ENCODE results near the gene MAP7D1. TPM values are rescaled to one million over a fixed set of nuclear protein-coding genes. Genes with fewer than 3 reads are reported as not detected.

Gene MAP7D1
- total RNA-seq, 1 experiment from 2014 or later, result 212 TPM

DNA sequence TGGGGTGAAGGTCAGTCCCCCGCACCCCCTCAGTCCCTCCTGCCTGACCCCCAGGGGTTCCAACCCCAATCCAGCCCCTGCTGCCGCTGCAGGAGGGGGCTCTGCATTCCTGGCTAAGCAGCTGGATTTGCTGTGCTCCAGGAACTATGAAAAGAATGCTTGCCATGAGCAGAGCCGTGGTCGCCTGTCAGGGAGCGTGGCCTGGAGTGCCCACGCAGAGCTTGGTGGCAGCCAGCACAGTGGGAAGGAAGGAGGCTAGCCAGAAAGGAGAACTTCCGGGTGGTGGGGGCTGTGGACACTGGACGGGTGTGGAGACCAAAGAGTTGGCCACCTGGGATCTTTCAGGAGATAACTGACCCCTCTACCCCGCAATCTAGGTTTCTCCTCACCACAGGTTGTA lies 36.5 kb upstream of the MAP7D1 start:
- TF ChIP-seq, protein P1, sequence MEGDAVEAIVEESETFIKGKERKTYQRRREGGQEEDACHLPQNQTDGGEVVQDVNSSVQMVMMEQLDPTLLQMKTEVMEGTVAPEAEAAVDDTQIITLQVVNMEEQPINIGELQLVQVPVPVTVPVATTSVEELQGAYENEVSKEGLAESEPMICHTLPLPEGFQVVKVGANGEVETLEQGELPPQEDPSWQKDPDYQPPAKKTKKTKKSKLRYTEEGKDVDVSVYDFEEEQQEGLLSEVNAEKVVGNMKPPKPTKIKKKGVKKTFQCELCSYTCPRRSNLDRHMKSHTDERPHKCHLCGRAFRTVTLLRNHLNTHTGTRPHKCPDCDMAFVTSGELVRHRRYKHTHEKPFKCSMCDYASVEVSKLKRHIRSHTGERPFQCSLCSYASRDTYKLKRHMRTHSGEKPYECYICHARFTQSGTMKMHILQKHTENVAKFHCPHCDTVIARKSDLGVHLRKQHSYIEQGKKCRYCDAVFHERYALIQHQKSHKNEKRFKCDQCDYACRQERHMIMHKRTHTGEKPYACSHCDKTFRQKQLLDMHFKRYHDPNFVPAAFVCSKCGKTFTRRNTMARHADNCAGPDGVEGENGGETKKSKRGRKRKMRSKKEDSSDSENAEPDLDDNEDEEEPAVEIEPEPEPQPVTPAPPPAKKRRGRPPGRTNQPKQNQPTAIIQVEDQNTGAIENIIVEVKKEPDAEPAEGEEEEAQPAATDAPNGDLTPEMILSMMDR (IDR thresholded peaks at IDR 0.05), result no peak
- no peak for TF ChIP-seq SIN3A (IDR thresholded peaks at IDR 0.05; ENCODE audit: borderline replicate concordance, insufficient read depth, low read depth, low read length)
- TF ChIP-seq, protein P2, sequence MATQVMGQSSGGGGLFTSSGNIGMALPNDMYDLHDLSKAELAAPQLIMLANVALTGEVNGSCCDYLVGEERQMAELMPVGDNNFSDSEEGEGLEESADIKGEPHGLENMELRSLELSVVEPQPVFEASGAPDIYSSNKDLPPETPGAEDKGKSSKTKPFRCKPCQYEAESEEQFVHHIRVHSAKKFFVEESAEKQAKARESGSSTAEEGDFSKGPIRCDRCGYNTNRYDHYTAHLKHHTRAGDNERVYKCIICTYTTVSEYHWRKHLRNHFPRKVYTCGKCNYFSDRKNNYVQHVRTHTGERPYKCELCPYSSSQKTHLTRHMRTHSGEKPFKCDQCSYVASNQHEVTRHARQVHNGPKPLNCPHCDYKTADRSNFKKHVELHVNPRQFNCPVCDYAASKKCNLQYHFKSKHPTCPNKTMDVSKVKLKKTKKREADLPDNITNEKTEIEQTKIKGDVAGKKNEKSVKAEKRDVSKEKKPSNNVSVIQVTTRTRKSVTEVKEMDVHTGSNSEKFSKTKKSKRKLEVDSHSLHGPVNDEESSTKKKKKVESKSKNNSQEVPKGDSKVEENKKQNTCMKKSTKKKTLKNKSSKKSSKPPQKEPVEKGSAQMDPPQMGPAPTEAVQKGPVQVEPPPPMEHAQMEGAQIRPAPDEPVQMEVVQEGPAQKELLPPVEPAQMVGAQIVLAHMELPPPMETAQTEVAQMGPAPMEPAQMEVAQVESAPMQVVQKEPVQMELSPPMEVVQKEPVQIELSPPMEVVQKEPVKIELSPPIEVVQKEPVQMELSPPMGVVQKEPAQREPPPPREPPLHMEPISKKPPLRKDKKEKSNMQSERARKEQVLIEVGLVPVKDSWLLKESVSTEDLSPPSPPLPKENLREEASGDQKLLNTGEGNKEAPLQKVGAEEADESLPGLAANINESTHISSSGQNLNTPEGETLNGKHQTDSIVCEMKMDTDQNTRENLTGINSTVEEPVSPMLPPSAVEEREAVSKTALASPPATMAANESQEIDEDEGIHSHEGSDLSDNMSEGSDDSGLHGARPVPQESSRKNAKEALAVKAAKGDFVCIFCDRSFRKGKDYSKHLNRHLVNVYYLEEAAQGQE (IDR thresholded peaks at IDR 0.05; ENCODE audit: insufficient read depth in 1 of 2, low read depth in 2 of 2, low read length in 1 of 2), result no peak
- BruUV-seq (replicated peaks), result no TSS peak

DNA sequence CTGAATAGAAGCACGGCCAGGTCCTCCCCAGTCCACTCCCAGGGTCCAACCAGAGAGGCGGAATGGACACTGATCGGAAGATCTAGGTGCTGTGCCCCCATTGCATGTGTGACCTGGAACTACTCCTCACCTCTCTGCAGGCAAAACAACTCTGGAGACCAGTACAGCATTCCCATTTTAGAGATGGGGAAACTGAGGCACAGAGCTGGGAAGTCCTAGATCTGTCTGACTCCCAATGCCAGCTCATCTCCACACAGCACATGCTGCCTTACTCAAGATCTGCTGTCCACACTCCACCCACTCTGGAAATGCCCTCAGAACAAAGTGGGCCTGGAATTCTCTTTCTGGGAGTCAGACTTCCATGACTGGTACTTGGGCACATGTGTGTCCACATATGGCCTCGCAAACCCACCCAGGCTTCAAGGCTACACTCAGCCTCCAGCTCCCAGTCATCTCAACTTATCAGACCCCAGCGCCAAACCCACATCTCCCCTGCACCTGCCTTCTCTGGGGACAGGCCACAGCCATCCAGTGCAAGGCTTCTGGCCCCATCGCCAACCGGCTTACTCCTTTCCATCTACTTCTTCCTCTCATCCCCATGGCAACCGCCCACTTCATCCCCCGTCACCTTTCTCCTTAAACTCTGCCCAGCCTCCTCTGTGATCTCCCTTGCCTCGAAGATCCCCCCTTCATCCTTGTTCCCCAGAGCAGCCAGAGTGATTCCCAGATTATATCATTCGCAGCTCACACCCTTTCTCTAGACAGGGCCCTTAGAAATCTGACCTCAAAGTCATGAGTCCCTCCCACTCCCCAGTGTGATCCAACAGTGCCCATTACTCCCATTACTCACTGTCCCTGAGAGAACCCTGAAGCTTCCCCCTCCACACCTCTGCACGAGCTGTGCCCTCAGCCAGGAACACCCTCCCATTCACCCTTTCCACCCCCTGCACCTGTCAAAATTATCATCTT lies 33.6 kb upstream of the MAP7D1 start:
- ATAC-seq (no peak), DNase-seq (ENCODE audit: low read depth, low spot score) (no peak)
- ChIA-PET CTCF (no interaction called here), POLR2A (no interaction called here)
- no peaks in the 10 kb centered on the region for H3K9me3 ChIP-seq (ENCODE audit: control insufficient read depth, insufficient read depth, low read depth, low read length)
- H3K4me1 ChIP-seq (ENCODE audit: control insufficient read depth, insufficient read depth, low read length), result 0 out of 2 replicates have a peak, but pooled peaks cover 6% of the 10 kb centered on the region
- H3K36me3 ChIP-seq (ENCODE audit: control insufficient read depth, insufficient read depth, low read length), result no peaks in the 10 kb centered on the region
- H3K27me3 ChIP-seq (ENCODE audit: control insufficient read depth, insufficient read depth, low read length), result peaks cover 2% of the 10 kb centered on the region; the same call in 1 of the 2 replicates
- TF ChIP-seq SIN3A (IDR thresholded peaks at IDR 0.05; ENCODE audit: borderline replicate concordance, insufficient read depth, low read depth, low read length) (no peak), TCF7L2 (IDR thresholded peaks at IDR 0.05; ENCODE audit: low read depth, low read length) (no peak), POLR2AphosphoS5 (IDR thresholded peaks at IDR 0.05; ENCODE audit: low read depth, low read length) (no peak)
- TF ChIP-seq, protein P2 (IDR thresholded peaks at IDR 0.05; ENCODE audit: insufficient read depth in 1 of 2, low read depth in 2 of 2, low read length in 1 of 2), result no peak
- TF ChIP-seq, protein P1 (IDR thresholded peaks at IDR 0.05), result no peak
- no peak overlapping the region for H3K4me3 ChIP-seq (ENCODE audit: low read depth in 2 of 2, low read length in 2 of 2)
- intact Hi-C loops (cut with micrococcal nuclease; ENCODE audit: unreplicated experiment) (no loop called here), in situ Hi-C loops (cut with HindIII; ENCODE audit: low pct_unique_long_range_greater_than_20kb, low sequenced_read_pairs) (no loop called here)
- BruUV-seq (replicated peaks), result no TSS peak
- no peak overlapping the region for H3K27ac ChIP-seq (ENCODE audit: low read length)

More for the DNA sequence above, 36.5 kb upstream of the MAP7D1 start:
- ChIA-PET POLR2A (no interaction called here), CTCF (interaction anchor here (0.6 to 1.1 kb wide), 2 partner anchors 15 to 75 kb away, joined by 3 to 6 read pairs; no protein-coding TSS in a partner anchor)
- DNase-seq (ENCODE audit: low read depth, low spot score) (no peak), ATAC-seq (no peak)
- intact Hi-C loops (cut with micrococcal nuclease; ENCODE audit: unreplicated experiment) (no loop called here), in situ Hi-C loops (cut with HindIII; ENCODE audit: low pct_unique_long_range_greater_than_20kb, low sequenced_read_pairs) (no loop called here)
- peaks cover under 1% of the 10 kb centered on the region; the same call in 1 of the 2 replicates for H3K27me3 ChIP-seq (ENCODE audit: control insufficient read depth, insufficient read depth, low read length)
- H3K36me3 ChIP-seq (ENCODE audit: control insufficient read depth, insufficient read depth, low read length), result no peaks in the 10 kb centered on the region
- no peaks in the 10 kb centered on the region for H3K4me1 ChIP-seq (ENCODE audit: control insufficient read depth, insufficient read depth, low read length)
- no peaks in the 10 kb centered on the region for H3K9me3 ChIP-seq (ENCODE audit: control insufficient read depth, insufficient read depth, low read depth, low read length)
- H3K27ac ChIP-seq (ENCODE audit: low read length), result no peak overlapping the region
- no peak overlapping the region for H3K4me3 ChIP-seq (ENCODE audit: low read depth in 2 of 2, low read length in 2 of 2)
